SKM-1 (cell line): ENCODE results near the gene NDE1.

Experiments used
- DNase-seq: peaks from one replicate; lab custom pipeline; 2025; ENCODE audit not compliant: unreplicated experiment; lab: John Stamatoyannopoulos, UW

The NDE1 gene

GRCh38 chr16:15732416-15732815, 82.4 kb downstream of the NDE1 start:
- DNase-seq, result no peak

GRCh38 chr16:15735610-15736009, 85.6 kb downstream of the NDE1 start:
- DNase-seq, result no peak

GRCh38 chr16:15736529-15736928, 86.5 kb downstream of the NDE1 start:
- DNase-seq, result no peak

DNA sequence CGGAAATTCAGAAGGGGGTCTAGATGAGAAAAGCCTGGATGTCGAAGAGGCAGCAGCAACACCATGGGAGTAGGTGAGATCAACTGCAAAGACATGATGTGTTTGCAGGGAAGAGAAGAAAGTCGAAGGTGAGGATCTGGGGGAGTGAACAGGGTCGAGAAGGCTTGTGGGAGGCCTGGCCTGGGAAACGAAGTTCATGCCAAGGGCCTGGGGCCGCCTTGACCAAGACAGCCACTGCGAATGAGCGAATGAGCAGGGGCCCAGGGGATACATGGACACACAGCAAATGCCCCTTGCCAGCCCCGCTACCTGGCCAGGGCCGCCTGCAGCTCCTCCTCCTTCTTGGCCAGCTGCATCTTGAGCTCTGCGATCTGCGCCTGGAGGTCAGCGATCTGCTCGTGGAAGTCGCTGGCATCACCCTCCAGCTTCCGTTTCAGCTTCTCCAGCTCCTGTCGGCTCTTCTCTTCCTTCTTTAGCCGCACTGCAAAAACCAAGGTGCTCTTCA, 87.1 kb downstream of the NDE1 start:
- no peak for DNase-seq

DNA sequence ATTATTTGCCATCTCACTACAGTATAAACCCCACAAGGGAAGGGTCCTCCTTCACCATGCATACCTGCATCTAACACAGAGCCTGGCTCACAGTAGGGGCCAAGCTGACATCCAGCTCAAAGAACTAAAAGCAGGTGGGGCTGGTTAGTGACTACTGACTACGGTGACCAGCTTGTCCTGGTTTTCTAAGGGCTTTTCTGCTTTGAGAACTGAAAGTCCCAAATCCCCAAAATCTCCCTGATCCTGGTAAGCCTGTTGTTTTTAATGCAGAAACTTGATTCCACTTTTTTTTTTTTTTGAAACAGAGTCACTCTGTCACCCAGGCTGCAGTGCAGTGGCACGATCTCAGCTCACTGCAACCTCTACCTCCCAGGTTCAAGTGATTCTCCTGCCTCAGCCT, 89.4 kb downstream of the NDE1 start:
- no peak for DNase-seq

DNA sequence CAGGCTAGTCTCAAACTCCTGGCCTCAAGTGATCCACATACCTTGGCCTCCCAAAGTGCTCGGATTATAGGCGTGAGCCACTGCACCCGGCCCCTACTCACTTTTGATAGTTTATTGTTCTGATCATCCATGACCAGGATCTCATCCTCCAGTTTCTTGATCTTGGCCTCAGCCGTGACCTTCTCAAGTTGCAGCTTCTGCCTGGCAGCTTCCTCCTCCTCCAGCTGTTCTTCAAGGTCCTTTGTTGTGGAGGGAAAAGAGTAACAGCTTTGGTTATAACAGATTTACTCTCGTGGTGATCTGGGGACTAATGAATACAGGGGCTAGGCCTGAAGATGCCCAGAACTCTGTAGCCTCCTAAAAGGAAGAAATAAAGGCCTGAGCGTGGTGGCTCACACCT, 89.9 kb downstream of the NDE1 start:
- no peak for DNase-seq

DNA sequence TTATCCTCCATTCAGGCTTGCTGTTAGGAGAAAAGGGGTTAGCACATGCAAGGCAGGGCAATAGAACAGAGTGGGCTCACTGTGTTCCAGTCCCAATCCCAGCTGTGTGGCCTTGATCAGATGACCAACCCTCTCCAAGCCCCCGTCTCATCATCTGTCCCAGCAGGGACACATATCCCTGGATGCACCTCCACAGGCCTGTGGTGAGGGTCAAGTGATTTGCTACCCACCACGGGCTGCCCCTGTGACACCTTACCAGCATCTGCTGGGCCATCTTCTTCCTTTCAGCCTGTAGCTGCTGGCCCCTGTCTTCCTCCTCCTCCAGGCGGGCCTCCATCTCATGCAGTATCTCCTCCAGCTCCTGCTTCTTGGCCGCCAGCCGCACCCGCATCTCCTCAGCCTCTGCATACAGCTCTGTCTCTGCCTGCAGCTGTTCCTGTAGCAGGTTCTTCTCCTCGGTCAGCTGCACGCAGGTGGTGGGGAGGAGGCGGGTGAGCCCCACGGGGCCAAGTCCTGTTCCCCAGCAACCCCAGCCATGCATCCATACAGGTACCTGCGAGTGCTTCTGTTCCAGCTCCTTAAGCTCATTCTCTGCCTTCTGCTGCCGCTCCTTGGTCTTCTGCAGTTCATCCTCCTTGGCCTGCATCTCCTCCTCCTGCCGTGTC, 91.3 kb downstream of the NDE1 start:
- no peak for DNase-seq

DNA sequence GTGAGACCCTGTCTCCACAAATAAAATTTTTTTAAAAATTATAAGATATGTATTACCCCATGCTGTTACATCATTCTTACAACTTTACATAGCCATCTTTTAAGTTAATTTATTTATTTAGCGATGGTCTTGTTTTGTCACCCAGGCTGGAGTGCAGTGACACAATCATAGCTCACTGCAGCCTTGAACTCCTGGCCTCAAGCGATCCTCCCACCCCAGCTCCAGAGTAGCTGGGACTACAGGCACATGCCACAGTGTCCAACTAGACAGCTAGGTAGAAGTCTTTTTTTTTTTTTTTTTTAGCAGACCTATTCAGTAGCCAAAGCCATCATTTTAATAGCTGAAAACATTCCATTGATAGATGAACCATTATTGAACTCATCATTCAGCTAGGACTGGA, 92.7 kb downstream of the NDE1 start:
- DNase-seq, result no peak

GRCh38 chr16:15743657-15744056, 93.6 kb downstream of the NDE1 start:
- DNase-seq, result no peak

DNA sequence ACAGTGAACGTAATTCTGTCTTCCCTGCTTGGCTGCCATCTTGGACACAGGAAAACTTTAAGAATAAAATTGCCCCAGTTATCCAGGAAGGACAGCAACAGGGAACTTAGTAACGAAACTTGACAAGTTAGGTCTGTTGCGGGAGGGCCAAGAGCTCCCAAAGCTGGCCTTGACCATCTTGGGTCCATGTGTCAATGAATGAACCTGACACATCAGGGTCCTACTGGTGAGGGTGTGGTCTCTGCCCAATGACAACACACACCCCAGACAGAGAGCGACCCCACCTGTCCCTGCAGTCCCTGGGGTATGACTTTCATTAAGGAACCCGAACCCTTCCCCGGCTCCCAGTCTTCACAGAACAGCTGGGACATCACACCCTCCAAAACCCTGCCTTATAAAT, 96.3 kb downstream of the NDE1 start:
- no peak for DNase-seq

- no peak for DNase-seq
Observed at GRCh38 chr16:15747937-15748336, 97.9 kb downstream of the NDE1 start.

GRCh38 chr16:15748654-15749053, 98.6 kb downstream of the NDE1 start:
- DNase-seq, result no peak

DNA sequence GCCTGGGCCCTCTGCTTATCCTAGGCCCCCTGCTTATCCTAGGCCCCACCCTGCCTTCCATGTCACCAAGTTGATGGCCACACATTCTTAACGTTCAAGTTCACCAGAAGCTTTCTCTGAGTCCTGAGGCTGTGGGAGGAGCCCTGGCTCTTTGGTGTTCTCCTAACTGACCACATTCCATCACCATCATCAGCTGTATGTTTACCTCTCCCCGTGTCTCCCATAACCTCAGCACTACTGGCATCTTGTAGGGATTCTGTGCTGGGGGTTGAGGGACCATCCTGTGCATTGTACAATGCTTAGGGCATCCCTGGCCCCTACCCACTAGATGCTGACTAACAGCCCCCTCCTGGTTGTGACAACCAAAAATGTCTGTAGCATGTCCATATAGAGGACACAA, 99.3 kb downstream of the NDE1 start:
- DNase-seq, result no peak

DNA sequence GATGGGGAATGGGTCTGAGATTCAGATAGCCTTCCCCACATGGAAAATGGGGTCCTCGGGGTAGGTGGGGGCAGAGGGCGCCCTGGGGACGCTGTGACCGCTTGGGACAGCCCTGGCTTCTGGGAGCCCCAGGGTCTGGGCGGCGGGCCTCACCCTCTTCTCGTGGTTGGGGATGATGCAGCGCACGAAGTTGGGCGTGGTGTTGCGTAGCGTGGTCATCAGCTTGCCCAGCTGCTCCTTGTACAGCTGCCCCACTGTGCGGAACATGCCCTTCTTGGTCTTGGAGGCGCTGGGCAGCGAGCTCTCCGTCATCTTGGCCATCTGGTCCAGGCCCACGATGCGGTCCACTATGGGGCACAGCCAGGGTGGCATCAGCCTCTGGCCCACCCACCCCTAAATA, 99.9 kb downstream of the NDE1 start:
- DNase-seq, result no peak

- DNase-seq, result no peak
Observed at GRCh38 chr16:15751940-15752339, 101.9 kb downstream of the NDE1 start.

DNA sequence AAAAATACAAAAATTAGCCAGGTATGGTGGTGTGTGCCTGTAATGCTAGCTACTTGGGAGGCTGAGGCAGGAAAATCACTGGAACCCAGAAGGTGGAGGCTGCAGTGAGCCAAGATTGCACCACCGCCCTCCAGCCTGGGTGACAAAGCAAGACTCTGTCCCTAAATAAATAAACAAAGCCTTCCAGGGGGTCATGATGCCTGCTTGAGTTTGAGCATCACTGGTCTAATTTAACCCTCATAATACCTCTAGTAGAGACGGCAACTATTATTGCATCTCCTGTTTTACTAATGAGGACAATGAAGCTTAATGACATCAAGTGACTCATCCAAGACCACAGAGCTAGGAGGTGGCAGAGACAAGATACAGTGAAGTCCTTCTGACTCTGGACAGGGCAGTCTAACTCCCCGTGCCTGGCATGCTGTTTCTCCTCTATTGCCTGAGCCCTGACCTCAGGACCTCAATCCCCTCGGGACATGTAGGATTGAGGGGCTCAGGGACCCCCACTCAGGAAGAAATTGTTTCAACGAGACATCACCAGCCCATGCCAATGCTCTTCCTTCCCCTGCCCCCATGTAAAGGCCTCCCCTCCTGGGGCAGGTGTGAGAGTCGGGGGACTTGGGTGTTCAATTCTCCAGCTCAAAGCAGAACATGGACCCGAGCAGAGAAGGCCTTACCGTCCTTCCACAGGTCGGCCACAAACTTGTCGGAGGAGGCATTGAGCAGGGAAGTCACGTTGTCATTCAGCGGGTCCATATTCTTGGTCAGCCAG, 102.9 kb downstream of the NDE1 start:
- no peak for DNase-seq

- DNase-seq, result no peak
Observed at GRCh38 chr16:15754821-15755534, 104.9 kb downstream of the NDE1 start.

DNA sequence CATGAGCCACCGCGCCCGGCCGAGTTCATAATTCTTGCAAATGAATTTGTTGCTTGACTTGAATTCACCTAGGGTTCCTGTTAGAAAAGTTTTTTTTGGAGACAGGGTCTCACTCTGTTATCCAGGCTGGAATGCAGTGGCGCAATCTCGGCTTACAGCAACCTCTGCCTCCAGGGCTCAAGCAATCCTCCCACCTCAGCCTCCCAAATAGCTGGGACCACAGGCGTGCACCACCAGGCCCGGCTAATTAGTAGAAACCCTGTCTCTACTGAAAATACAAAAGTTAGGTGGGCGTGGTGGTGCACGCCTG, 107.0 kb downstream of the NDE1 start:
- no peak for DNase-seq

GRCh38 chr16:15757630-15758251, 107.7 kb downstream of the NDE1 start:
- DNase-seq, result no peak

DNA sequence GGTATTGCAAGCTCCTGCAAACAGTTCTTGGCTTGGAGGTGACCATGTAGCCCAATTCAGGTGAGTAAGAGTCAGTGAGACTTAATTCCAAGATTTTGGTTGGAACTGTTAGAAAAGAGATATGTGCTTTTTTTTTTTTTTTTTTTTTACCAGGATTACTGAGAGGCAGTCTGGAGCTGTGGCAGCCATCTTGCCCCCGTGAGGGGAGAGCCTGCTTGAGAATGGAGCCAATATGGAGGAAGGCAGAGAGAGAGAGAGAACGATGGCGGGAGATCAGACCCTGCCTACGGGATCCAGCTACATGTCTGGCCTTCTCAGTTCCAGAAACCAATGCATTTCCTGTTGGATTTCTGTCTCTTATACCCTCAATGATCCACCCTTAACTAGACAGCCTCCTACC, 109.0 kb downstream of the NDE1 start:
- DNase-seq, result no peak

GRCh38 chr16:15760129-15760528, 110.1 kb downstream of the NDE1 start:
- DNase-seq, result no peak

GRCh38 chr16:15764112-15764511, 114.1 kb downstream of the NDE1 start:
- DNase-seq, result no peak
